ENCODE results near the gene RIPPLY3.

DNA sequence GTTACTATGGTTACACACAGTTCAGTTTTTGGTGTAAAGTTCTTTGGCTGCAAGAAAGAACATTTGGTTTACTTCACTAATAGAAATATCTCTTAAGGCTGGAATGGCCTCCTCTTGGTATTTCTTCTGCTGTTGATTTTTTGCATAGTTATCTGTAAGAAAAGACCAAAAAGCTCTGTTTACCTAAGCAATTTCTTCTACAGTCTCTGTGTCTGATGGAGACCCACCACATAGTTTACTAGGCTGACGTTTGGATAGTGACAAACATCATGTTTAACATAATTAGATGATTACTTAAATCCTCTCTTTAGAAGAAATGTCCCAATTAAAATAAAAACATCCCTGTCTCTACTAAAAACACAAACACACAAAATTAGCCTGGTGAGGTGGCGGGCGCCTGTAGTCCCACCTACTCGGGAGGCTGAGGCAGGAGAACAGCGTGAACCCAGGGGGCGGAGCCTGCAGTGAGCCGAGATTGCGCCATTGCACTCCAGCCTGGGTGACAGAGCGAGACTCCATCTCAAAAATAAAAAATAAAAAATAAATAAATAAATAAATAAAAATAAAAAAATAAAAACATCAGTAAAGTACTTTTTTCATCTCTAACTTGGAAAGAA is 59.2 kb downstream of the RIPPLY3 start:
- TF ChIP-seq CTCF (IDR thresholded peaks at IDR 0.05): no peak
- TF ChIP-seq POLR2A (IDR thresholded peaks at IDR 0.05): no peak
